ENCODE measurements around the gene SMOC1. TPM values are rescaled to one million over a fixed set of nuclear protein-coding genes. Genes with fewer than 3 reads are reported as not detected.
A peak's percentile ranks its signal among the peaks of the same experiment; 100 is the strongest.

SMOC1 gene
- total RNA-seq, 1 donor from 2014 or later: 1.0 TPM

- DNase-seq: no peak
These were observed 13.4 kb upstream of the SMOC1 start for GRCh38 chr14:69865701-69866365.

GRCh38 chr14:69868363-69868963 is 10.8 kb upstream of the SMOC1 start:
- no peak for DNase-seq

- no peak for DNase-seq
These were observed 8.6 kb upstream of the SMOC1 start for GRCh38 chr14:69870613-69871012.

- DNase-seq: no peak
These were observed 5.1 kb upstream of the SMOC1 start for GRCh38 chr14:69873877-69874780.

GRCh38 chr14:69876221-69876847 is 2.9 kb upstream of the SMOC1 start:
- DNase-seq: no peak

GRCh38 chr14:69876848-69877306 is 2.3 kb upstream of the SMOC1 start:
- no peak for DNase-seq

- peak; percentile 49 for DNase-seq
These were observed 1.7 kb upstream of the SMOC1 start for GRCh38 chr14:69877492-69877891.

GRCh38 chr14:69878251-69878650 is 965 bp upstream of the SMOC1 start:
- no peak for DNase-seq

- no peak for DNase-seq
These were observed 850 bp downstream of the SMOC1 start for GRCh38 chr14:69880044-69880487.

GRCh38 chr14:69880893-69881292 is 1.7 kb downstream of the SMOC1 start:
- no peak for DNase-seq

GRCh38 chr14:69882116-69882864 is 3.1 kb downstream of the SMOC1 start:
- DNase-seq: no peak

GRCh38 chr14:69882915-69883314 is 3.7 kb downstream of the SMOC1 start:
- no peak for DNase-seq

- no peak for DNase-seq
These were observed 7.4 kb downstream of the SMOC1 start for GRCh38 chr14:69886453-69887242.

GRCh38 chr14:69887740-69888657 is 8.8 kb downstream of the SMOC1 start:
- DNase-seq: no peak

GRCh38 chr14:69891422-69891821 is 12.2 kb downstream of the SMOC1 start:
- no peak for DNase-seq

- no peak for DNase-seq
These were observed 15.9 kb downstream of the SMOC1 start for GRCh38 chr14:69895109-69895508.

- no peak for DNase-seq
These were observed 16.9 kb downstream of the SMOC1 start for GRCh38 chr14:69896080-69896479.

GRCh38 chr14:69896972-69897371 is 17.8 kb downstream of the SMOC1 start:
- no peak for DNase-seq

GRCh38 chr14:69900603-69901002 is 21.4 kb downstream of the SMOC1 start:
- no peak for DNase-seq

Data from dermis blood vessel endothelial cell (primary cell).